Transverse colon (tissue), 3 donors: Measurements from ENCODE around the gene SPAG6.

Experiments
- CTCF ChIP-seq, 5 experiments: fragments of 200-600 bp in 3 of 5; fragments of 450-650 bp in 2 of 5; sonication (generic) in 3 of 5; IDR thresholded peaks; 1 replicate in 2 of 5; 2 replicates in 3 of 5; pipeline ENCODE4 v1.5.1; 2016 to 2017; ENCODE audit warnings: antibody characterized with exemption in 5 of 5, inconsistent platforms in 3 of 5, mild to moderate bottlenecking in 2 of 5, moderate library complexity in 1 of 5
- POLR2A ChIP-seq: fragments of 450-650 bp; IDR thresholded peaks from one replicate; pipeline ENCODE4 v1.6.1; 2016; ENCODE audit warnings: antibody characterized with exemption, mild to moderate bottlenecking, moderate library complexity

GRCh38 chr10:22349755-22350154 is 4.5 kb downstream of the SPAG6 start:
- TF ChIP-seq CTCF (IDR thresholded peaks at IDR 0.05) = no peak
- no peak for TF ChIP-seq POLR2A
